ENCODE measurements around the gene DPP9. TPM values are rescaled to one million over a fixed set of nuclear protein-coding genes. Genes with fewer than 3 reads are reported as not detected.

DPP9 gene
- total RNA-seq, 1 donor = 53.1 TPM

DNA sequence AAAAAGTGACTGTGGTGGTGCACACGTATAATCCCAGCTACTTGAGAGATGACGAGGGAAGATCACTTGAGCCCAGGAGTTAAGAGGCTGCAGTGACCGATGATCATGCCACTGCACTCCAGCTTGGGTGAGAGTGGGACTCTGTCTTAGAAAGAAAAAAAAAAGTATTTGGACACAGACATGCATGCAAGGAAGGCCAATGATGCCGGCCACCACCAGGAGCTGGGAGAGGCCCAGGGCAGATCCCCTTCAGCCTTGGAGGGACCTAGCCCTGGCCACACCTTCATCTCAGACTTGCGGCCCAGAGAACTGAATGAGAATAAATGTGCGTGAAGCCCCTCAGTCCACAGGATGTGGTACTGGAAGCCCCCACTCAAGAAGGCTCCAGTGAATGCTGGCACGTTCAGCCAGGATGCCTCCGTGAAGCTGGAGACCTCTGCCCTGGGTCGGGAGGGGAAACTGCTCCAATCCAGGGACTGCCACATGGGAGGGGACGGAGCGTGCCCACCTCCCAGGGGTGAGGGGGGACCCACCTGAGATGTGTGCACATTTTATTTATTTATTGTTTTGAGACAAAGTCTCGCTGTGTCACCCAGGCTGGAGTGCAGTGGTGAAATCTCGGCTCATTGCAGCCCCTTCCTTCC, 69.7 kb downstream of the DPP9 start:
- no peak overlapping the region for H3K4me3 ChIP-seq (ENCODE audit: low read depth, low read length)
- no peak for DNase-seq (ENCODE audit: low read depth)
- TF ChIP-seq, protein P1, sequence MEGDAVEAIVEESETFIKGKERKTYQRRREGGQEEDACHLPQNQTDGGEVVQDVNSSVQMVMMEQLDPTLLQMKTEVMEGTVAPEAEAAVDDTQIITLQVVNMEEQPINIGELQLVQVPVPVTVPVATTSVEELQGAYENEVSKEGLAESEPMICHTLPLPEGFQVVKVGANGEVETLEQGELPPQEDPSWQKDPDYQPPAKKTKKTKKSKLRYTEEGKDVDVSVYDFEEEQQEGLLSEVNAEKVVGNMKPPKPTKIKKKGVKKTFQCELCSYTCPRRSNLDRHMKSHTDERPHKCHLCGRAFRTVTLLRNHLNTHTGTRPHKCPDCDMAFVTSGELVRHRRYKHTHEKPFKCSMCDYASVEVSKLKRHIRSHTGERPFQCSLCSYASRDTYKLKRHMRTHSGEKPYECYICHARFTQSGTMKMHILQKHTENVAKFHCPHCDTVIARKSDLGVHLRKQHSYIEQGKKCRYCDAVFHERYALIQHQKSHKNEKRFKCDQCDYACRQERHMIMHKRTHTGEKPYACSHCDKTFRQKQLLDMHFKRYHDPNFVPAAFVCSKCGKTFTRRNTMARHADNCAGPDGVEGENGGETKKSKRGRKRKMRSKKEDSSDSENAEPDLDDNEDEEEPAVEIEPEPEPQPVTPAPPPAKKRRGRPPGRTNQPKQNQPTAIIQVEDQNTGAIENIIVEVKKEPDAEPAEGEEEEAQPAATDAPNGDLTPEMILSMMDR (IDR thresholded peaks at IDR 0.05; ENCODE audit: insufficient read depth, low read length) = no peak

DNA sequence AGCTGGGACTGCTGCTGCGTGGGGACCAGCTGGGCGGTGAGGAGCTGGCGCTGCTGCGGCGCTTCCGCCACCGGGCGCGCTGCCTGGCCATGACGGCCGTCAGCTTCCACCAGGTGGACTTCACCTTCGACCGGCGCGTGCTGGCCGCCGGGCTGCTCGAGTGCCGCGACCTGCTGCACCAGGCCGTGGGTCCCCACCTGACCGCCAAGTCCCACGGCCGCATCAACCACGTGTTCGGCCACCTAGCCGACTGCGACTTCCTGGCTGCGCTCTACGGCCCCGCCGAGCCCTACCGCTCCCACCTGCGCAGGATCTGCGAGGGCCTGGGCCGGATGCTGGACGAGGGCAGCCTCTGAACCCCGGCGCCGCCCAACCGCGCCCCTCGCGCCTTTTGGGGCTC, 71.6 kb downstream of the DPP9 start:
- no peak for DNase-seq (ENCODE audit: low read depth)
- no peak overlapping the region for H3K4me3 ChIP-seq (ENCODE audit: low read depth, low read length)
- TF ChIP-seq, protein P1 (IDR thresholded peaks at IDR 0.05; ENCODE audit: insufficient read depth, low read length) = no peak

DNA sequence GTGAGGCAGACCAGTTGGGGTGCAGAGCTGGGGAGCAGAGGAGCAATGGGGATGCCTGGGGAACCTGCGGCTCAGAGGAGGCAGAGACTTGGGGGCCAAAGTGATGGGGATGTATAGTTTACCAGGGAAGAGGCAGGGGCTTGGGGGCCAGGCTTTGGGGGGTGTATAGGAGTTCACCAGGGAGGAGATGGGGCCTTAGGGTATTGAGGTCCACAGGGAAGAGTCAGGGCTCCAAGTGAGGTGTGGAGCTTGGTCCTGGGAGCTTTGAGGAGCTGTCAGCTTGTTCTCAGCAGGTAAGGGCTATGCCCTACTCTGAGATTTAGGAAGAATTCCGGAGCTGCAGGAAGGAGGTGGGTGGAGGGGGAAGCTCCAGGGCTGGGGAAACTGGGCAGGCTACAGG, 73.5 kb downstream of the DPP9 start:
- DNase-seq (ENCODE audit: low read depth) = no peak
- TF ChIP-seq, protein P1 (IDR thresholded peaks at IDR 0.05; ENCODE audit: insufficient read depth, low read length) = no peak
- H3K4me3 ChIP-seq (ENCODE audit: low read depth, low read length) = no peak overlapping the region

DNA sequence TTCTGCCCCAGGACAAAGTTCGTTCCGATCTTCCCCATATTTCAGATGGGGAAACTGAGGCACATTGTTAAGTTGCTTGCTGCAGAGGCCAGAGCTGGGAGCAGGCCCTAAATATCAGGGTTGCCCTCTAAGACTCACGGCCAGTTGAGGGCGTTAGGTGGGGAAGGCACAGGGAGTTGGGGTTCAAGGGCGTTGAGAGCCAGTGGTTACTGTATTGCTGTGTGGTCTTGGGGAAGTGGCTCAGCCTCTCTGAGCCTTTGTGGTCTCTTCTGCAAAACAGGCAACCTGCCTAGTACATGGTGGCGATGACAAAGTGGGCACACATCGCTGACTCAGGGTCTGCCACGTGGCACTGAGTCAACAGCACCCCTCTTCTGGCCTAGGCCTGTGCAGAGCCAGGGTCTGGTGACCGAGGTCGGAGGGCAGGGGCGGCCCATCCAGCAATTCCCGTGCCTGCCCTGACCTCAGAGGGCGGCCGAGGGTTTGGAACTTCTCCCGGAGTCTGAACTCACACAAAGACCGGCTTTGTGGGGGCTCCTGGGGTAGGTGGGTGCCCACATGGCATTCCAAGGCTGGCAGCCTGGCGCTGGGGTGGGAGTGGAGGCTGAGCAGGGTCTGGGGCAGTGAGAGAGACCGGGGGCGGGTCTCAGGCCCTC, 74.1 kb downstream of the DPP9 start:
- TF ChIP-seq, protein P1 (IDR thresholded peaks at IDR 0.05; ENCODE audit: insufficient read depth, low read length) = no peak
- H3K4me3 ChIP-seq (ENCODE audit: low read depth, low read length) = no peak overlapping the region
- DNase-seq (ENCODE audit: low read depth) = no peak

DNA sequence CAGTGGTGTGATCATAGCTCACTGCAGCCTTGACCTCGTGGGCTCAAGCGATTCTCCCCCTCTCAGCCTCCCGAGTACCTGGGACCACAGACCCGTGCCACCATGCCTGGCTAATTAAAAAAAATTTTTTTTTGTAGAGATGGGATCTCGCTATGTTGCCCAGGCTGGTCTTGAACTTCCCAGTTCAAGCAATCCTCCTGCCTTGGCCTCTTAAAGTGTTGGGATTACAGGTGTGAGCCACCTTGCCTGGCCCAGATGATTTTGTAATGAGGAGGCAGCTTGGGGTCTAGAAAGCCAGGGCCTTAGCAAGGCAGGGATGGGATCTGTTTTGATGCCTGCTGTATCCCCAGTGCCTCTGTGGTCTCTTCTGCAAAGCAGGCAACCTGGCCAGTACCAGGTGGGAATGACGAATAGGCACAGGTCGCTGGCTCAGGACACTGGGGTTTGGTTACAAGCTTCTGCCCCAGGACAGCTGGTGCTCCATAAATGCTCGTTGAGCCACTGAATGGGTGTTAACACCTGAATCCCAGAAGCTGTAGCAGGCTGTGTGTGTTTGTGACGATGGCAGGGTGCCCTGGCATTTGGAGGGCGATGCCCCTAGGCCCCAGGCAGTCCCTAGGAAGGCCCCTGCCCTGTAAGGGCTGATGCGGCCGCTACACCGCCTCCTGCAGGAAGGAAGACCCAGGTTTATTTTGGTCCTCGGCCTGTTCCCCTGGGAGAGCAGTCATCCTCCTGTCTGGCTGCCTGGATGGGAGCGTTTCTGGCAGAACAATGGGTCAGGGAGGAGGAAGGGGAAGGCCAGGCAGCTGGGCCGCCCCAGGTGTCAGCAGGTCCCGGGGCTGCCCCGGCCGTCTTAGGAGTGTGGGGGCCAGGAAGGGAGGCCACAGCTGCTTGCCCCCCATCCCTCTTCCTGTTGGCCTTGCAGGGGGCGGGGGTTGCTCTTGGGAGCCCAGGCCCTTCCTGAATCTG, 75.7 kb downstream of the DPP9 start:
- TF ChIP-seq, protein P1 (IDR thresholded peaks at IDR 0.05; ENCODE audit: insufficient read depth, low read length) = peak; percentile 35
- H3K4me3 ChIP-seq (ENCODE audit: low read depth, low read length) = no peak overlapping the region
- peak; percentile 48 for DNase-seq (ENCODE audit: low read depth)

DNA sequence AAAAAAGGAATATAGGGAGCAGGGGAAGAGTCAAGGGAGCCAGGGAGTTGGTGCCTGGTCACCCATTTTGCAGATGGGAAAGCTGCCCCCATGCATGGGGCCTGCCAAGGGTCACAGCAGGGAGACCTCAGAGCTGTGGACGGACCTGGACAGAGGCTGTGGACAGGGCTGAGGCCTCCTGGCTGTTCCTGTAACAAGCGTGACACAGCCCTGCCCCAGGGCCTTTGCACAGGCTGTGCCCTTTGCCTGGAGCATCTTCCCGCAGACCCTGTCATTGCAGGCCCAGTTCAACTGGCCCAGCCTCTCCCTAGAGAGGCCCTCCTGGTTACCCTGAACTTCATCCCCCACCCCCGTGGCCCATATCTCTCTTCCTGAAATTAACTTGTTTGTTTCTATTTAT, 77.9 kb downstream of the DPP9 start:
- no peak for DNase-seq (ENCODE audit: low read depth)
- TF ChIP-seq, protein P1 (IDR thresholded peaks at IDR 0.05; ENCODE audit: insufficient read depth, low read length) = no peak
- H3K4me3 ChIP-seq (ENCODE audit: low read depth, low read length) = no peak overlapping the region
